Fibroblast of lung (primary cell): ENCODE results near the gene C10orf71. TPM values are rescaled to one million over a fixed set of nuclear protein-coding genes. Genes with fewer than 3 reads are reported as not detected.

ENCODE experiments used
- DNase-seq, 2 donors: peaks; one replicate each; pipeline versions ENCODE4 v3.0.0 to v3.0.0-alpha.2; 2010; ENCODE audit warnings: low read depth in 2 of 2
- H2AFZ ChIP-seq: 2 replicates; pipeline ENCODE4 v1.5.1; 2012; ENCODE audit warnings: low read length, control low read depth, inconsistent platforms
- H3K27ac ChIP-seq: 2 replicates; pipeline ENCODE4 v1.5.1; 2011; ENCODE audit warnings: low read length, control low read depth; ENCODE audit not compliant: insufficient read depth
- H3K27me3 ChIP-seq: 2 replicates; pipeline ENCODE4 v1.5.1; 2011; ENCODE audit warnings: mild to moderate bottlenecking, low read length; ENCODE audit not compliant: control insufficient read depth, insufficient read depth
- H3K36me3 ChIP-seq: 2 replicates; pipeline ENCODE4 v1.5.1; 2011; ENCODE audit warnings: low read length; ENCODE audit not compliant: control insufficient read depth, insufficient read depth
- H3K4me1 ChIP-seq: 2 replicates; pipeline ENCODE4 v1.5.1; 2011; ENCODE audit warnings: low read length; ENCODE audit not compliant: control insufficient read depth, insufficient read depth; ENCODE audit errors: extremely low read depth
- H3K4me2 ChIP-seq: 2 replicates; pipeline ENCODE4 v1.5.1; 2011; ENCODE audit warnings: low read length, control low read depth; ENCODE audit not compliant: insufficient read depth; ENCODE audit errors: extremely low read depth
- H3K4me3 ChIP-seq, 4 experiments: fragments of 200-600 bp in 1 of 4; sonication (generic) in 1 of 4; replicated peaks in 1 of 4; 2 replicates each; pipeline ENCODE4 v1.5.1; 2011 to 2016; ENCODE audit warnings: low read length in 4 of 4, low read depth in 3 of 4, mild to moderate bottlenecking in 3 of 4, control low read depth in 2 of 4, inconsistent platforms in 1 of 4, mixed read lengths in 1 of 4; ENCODE audit not compliant: insufficient read depth in 1 of 4; ENCODE audit errors: control extremely low read depth in 1 of 4
- H3K79me2 ChIP-seq: 2 replicates; pipeline ENCODE4 v1.5.1; 2012; ENCODE audit warnings: mild to moderate bottlenecking, low read length, inconsistent platforms; ENCODE audit not compliant: control insufficient read depth, insufficient read depth
- H3K9ac ChIP-seq: 2 replicates; pipeline ENCODE4 v1.5.1; 2011; ENCODE audit warnings: mild to moderate bottlenecking, low read length, control low read depth; ENCODE audit not compliant: insufficient read depth
- H3K9me3 ChIP-seq: 2 replicates; pipeline ENCODE4 v1.5.1; 2012; ENCODE audit warnings: low read depth, low read length; ENCODE audit not compliant: control insufficient read depth, insufficient read depth
- H4K20me1 ChIP-seq: 2 replicates; pipeline ENCODE4 v1.5.1; 2011; ENCODE audit warnings: low read length; ENCODE audit not compliant: control insufficient read depth, insufficient read depth; ENCODE audit errors: extremely low read depth
- CTCF ChIP-seq, 2 donors: IDR thresholded peaks in 1 of 2; conservative IDR thresholded peaks in 1 of 2; 1 replicate in 1 of 2; 2 replicates in 1 of 2; pipeline ENCODE4 v1.5.1; 2011 to 2012; ENCODE audit warnings: low read length in 2 of 2, control low read depth in 1 of 2, inconsistent platforms in 1 of 2, low read depth in 1 of 2, mild to moderate bottlenecking in 1 of 2
- EZH2 ChIP-seq: IDR thresholded peaks from 2 replicates; pipeline ENCODE4 v1.5.1; 2012; ENCODE audit warnings: low read length, control low read depth, mild to moderate bottlenecking; ENCODE audit errors: missing control alignments
- polyA plus RNA-seq, 2 donors: library from polyadenylated mRNA; depleted of rRNA in 1 of 2; stranded (reverse) in 1 of 2; unstranded in 1 of 2; fragments of >200 nt; gene quantifications; 2 replicates each; pipeline ENCODE4 v1.2.1, GENCODE V29; 2011 to 2012; ENCODE audit warnings: missing spikeins in 1 of 2
- total RNA-seq: library from RNA; depleted of rRNA; stranded (reverse); fragments of >200 nt; gene quantifications from 2 replicates; pipeline ENCODE4 v1.2.1, GENCODE V29; 2014

C10orf71 gene
- total and polyA plus RNA-seq, 2 donors (not counting 1 experiment from before 2014, with no cell fraction given), result not detected

DNA sequence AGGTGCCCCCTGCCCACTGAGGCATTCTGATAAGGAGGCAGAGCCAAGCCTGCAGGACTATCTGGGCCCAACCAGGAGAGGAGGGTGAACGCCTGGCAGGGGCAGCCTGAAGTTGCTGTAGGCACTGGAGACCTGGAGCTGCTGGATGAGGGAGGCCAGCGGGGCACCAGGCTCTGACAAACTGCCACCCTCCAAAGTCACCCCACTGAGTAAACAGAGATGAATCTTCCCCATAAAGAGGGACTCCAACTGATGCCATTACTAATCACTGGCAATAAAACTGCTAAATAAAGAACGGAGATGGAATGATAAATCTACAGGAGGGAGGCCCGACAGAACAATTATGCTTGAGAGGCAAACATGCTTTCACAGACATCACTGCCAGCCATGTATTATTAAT is 52.7 kb downstream of the C10orf71 start:
- no peak for DNase-seq
- no peaks in the 10 kb centered on the region for H3K79me2 ChIP-seq
- peaks cover 3% of the 10 kb centered on the region for H4K20me1 ChIP-seq
- no peak overlapping the region for H3K4me2 ChIP-seq
- H2AFZ ChIP-seq, result no peak overlapping the region
- H3K9ac ChIP-seq, result no peak overlapping the region
- H3K9me3 ChIP-seq, result no peaks in the 10 kb centered on the region
- H3K4me1 ChIP-seq, result no peaks in the 10 kb centered on the region
- H3K4me3 ChIP-seq, result no peak overlapping the region
- H3K36me3 ChIP-seq, result no peaks in the 10 kb centered on the region
- no peaks in the 10 kb centered on the region for H3K27me3 ChIP-seq
- TF ChIP-seq EZH2 (no peak), CTCF (conservative IDR thresholded peaks at IDR 0.05 in 1 of 2, IDR thresholded peaks at IDR 0.05 in 1 of 2; ENCODE audit: low read depth in 1 of 2, low read length in 2 of 2) (no peak)
- H3K27ac ChIP-seq, result no peak overlapping the region

DNA sequence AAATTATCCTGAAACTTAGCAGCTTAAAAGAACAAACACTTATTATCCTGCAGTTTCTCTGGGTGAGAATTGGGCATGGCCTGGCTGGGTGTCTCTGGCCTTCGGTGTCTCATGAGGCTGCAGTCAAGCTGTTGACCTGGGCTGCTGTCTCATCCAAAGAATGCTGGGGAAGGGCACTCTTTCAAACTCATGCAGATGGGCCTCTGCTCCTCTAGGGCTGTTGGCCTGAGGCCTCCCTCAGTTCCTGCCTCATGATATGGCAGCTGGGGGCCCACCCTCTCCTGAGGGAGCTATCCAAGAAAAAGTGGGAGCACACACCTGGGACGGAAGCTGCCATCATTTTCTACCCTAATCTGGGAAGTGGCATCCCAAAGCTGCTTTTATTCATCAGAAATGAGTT is 53.4 kb downstream of the C10orf71 start:
- DNase-seq, result no peak
- Histone ChIP-seq H3K27ac (no peak overlapping the region), H3K4me1 (no peaks in the 10 kb centered on the region), H3K27me3 (no peaks in the 10 kb centered on the region), H3K9ac (no peak overlapping the region), H4K20me1 (peaks cover under 1% of the 10 kb centered on the region), H3K4me3 (no peak overlapping the region), H3K36me3 (no peaks in the 10 kb centered on the region), H3K9me3 (no peaks in the 10 kb centered on the region), H3K4me2 (no peak overlapping the region), H2AFZ (no peak overlapping the region), H3K79me2 (no peaks in the 10 kb centered on the region)
- TF ChIP-seq EZH2, result no peak
- TF ChIP-seq CTCF (conservative IDR thresholded peaks at IDR 0.05 in 1 of 2, IDR thresholded peaks at IDR 0.05 in 1 of 2; ENCODE audit: low read depth in 1 of 2, low read length in 2 of 2), result no peak

- no peak overlapping the region for H3K27ac ChIP-seq
- no peak for DNase-seq
- no peaks in the 10 kb centered on the region for H3K79me2 ChIP-seq
- H3K36me3 ChIP-seq, result no peaks in the 10 kb centered on the region
- H3K9me3 ChIP-seq, result no peaks in the 10 kb centered on the region
- no peak overlapping the region for H3K9ac ChIP-seq
- TF ChIP-seq EZH2, result no peak
- TF ChIP-seq CTCF (conservative IDR thresholded peaks at IDR 0.05 in 1 of 2, IDR thresholded peaks at IDR 0.05 in 1 of 2; ENCODE audit: low read depth in 1 of 2, low read length in 2 of 2), result no peak
- no peak overlapping the region for H3K4me2 ChIP-seq
- H3K27me3 ChIP-seq, result no peaks in the 10 kb centered on the region
- no peaks in the 10 kb centered on the region for H3K4me1 ChIP-seq
- no peaks in the 10 kb centered on the region for H4K20me1 ChIP-seq
- no peak overlapping the region for H3K4me3 ChIP-seq
- no peak overlapping the region for H2AFZ ChIP-seq
These were observed 54.3 kb downstream of the C10orf71 start for GRCh38 chr10:49353026-49353894.
